Measurements from ENCODE around the gene ANKRD55.

ANKRD55 gene

GRCh38 chr5:56054666-56055065, 178.5 kb downstream of the ANKRD55 start:
- no peak for DNase-seq (ENCODE audit: low read depth in 2 of 3, low spot score in 2 of 3)

GRCh38 chr5:56053363-56053762, 179.8 kb downstream of the ANKRD55 start:
- no peak for DNase-seq (ENCODE audit: low read depth in 2 of 3, low spot score in 2 of 3)

- no peak for DNase-seq (ENCODE audit: low read depth in 2 of 3, low spot score in 2 of 3)
Observed at GRCh38 chr5:56052735-56053134, 180.4 kb downstream of the ANKRD55 start.

GRCh38 chr5:56050551-56051255, 182.4 kb downstream of the ANKRD55 start:
- DNase-seq (ENCODE audit: low read depth in 2 of 3, low spot score in 2 of 3) = no peak
